Measurements from ENCODE around the gene AZIN2.

- TF ChIP-seq CTCF (IDR thresholded peaks at IDR 0.05) (no peak), EP300 (IDR thresholded peaks at IDR 0.05) (no peak)
Measured at GRCh38 chr1:33155877-33156538, 75.1 kb downstream of the AZIN2 start.

Data from ovary (tissue), 3 donors.